NCI-H128 (cell line): ENCODE measurements around the gene EDC4.
"Not testable (repeated sequence)": the region's sequence is repeated elsewhere in the genome, so short reads cannot be mapped to it uniquely, and the experiment has no call there.

Source experiments
- DNase-seq: peaks from one replicate; lab custom pipeline; 2025; ENCODE audit not compliant: unreplicated experiment; lab: John Stamatoyannopoulos, UW

The EDC4 gene

GRCh38 chr16:67909056-67909742 is 36.3 kb downstream of the EDC4 start:
- no peak for DNase-seq

- no peak for DNase-seq
Observed at GRCh38 chr16:67910158-67910557, 37.3 kb downstream of the EDC4 start.

GRCh38 chr16:67914758-67915495 is 42.1 kb downstream of the EDC4 start:
- no peak for DNase-seq

- DNase-seq: not testable (repeated sequence)
Observed at GRCh38 chr16:67915496-67915769, 42.6 kb downstream of the EDC4 start.

GRCh38 chr16:67915831-67916723 is 43.2 kb downstream of the EDC4 start:
- DNase-seq: no peak

GRCh38 chr16:67917140-67917851 is 44.4 kb downstream of the EDC4 start:
- DNase-seq: no peak

GRCh38 chr16:67917852-67918236 is 45.0 kb downstream of the EDC4 start:
- DNase-seq: no peak

GRCh38 chr16:67919622-67920221 is 46.9 kb downstream of the EDC4 start:
- DNase-seq: no peak

GRCh38 chr16:67922221-67922620 is 49.4 kb downstream of the EDC4 start:
- no peak for DNase-seq

GRCh38 chr16:67922740-67923139 is 49.9 kb downstream of the EDC4 start:
- peak; percentile 24 for DNase-seq

- no peak for DNase-seq
Observed at GRCh38 chr16:67923414-67924116, 50.7 kb downstream of the EDC4 start.

DNA sequence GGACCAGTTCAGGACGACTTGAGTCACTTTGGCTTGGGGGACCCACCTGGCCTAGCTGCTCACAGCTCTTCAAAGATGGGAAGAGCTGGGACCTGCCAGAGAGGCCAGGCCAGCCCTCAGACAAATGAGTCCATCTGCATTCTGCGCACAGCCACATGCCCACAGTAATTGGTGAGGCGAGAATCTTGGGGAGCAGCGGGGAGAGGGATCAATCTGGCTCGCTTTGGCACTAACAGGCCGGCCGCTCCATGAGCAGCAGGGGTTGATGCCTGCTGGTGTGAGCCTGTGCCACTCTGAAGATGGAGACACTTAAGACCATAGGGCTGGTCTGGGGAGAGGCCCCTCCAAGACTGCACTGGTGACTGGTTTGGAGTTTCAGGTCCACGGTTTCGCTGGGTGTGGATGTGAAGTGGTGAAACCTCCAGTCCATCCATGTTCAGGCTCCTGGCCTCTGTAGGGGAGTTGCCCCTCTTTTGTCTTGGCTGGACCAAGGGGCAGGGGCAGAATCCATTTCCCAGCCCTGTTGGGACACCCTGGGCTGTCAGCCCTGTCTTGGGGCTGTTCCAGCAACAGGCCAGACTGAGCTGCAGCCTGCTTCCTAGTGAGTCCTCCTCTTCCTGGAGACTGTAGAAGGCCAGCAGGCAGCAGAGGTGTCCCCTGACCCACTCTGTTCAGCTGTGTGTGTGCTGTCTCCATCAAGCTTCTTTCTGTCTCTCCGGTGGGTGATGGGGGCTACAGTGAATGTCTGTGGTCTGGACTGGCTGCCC is 51.5 kb downstream of the EDC4 start:
- DNase-seq: no peak

DNA sequence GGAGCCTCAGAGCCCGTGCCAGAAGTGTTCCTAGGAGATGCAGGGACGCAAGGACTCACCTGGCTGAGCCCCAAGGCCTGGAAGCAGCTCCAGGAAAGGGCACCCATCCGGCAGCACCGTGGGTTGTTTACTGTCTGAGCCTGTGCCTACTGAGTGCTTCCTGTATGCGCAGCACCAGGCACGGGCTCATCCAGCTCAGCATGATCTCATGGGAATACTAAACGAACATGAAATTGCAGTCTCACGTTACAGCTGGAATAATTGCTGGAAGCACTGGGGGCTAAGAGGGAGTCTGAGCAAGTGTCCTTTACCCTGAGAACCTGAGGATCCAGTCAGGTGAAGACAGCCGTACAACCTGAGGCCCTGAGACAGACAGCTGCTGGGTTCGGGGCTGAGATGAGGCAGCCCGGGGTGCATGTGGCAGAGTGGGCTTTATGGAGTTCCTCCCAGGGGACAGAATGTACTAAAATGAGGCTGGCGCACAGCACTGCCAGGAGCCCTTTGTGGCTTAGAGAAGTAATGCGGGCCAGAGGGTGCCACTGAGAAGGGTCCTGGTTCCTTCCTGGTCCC is 53.4 kb downstream of the EDC4 start:
- DNase-seq: peak; percentile 17

GRCh38 chr16:67927131-67927941 is 54.5 kb downstream of the EDC4 start:
- DNase-seq: no peak

DNA sequence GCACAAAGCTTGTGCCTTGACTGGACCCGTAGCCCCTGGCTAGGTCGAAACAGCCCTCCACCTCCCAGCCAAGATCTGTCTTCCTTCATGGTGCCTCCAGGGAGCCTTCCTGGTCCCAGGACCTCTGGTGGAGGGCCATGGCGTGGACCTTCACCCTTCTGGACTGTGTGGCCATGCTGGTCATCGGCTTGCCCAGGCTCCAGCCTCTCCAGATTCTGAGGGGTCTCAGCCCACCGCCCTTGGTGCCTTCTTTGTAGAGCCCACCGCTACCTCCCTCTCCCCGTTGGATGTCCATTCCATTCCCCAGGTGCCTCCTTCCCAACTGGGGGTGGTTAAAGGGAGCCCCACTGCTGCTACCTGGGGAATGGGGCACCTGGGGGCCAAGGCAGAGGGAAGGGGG is 55.3 kb downstream of the EDC4 start:
- no peak for DNase-seq

GRCh38 chr16:67928561-67929364 is 55.9 kb downstream of the EDC4 start:
- peak; percentile 46 for DNase-seq

DNA sequence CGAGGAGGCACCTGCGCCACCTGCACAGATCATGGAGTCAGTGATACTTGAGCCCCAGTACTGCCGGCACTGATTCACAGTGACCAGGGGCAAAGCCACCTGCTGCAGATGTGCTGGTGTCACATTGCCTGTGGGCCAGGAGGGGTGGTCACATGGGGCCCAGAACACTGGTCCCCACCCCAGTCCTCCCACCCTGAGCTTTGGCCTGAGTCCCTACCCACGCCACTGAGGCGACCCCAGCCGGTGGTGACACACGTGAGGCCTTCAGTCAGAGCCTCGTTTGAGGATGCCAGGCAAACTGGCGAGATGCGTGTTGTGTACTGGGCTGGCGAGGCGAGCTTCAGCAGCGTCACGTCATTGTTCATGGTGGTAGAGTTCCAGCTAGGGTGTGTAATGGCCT is 57.3 kb downstream of the EDC4 start:
- DNase-seq: no peak
